Epithelial cell of proximal tubule (primary cell): ENCODE results near the gene SAMSN1. TPM values are rescaled to one million over a fixed set of nuclear protein-coding genes. Genes with fewer than 3 reads are reported as not detected.

ENCODE experiments used
- DNase-seq: peaks from one replicate; pipeline ENCODE4 v3.0.0-alpha.2; 2011; ENCODE audit warnings: low read depth
- H3K4me3 ChIP-seq: 2 replicates; pipeline ENCODE4 v1.5.1; 2011; ENCODE audit warnings: low read depth, mild to moderate bottlenecking, low read length
- total RNA-seq: library from RNA; depleted of rRNA; stranded (reverse); fragments of >200 nt; gene quantifications from 2 replicates; pipeline ENCODE4 v1.2.3, GENCODE V29; 2015
- TF ChIP-seq, protein P1 (sequence below): conservative IDR thresholded peaks from 2 replicates; pipeline ENCODE4 v1.5.1; 2012; ENCODE audit warnings: low read depth, mild to moderate bottlenecking, low read length

Gene SAMSN1
- total RNA-seq, 1 donor from 2014 or later, result not detected

DNA sequence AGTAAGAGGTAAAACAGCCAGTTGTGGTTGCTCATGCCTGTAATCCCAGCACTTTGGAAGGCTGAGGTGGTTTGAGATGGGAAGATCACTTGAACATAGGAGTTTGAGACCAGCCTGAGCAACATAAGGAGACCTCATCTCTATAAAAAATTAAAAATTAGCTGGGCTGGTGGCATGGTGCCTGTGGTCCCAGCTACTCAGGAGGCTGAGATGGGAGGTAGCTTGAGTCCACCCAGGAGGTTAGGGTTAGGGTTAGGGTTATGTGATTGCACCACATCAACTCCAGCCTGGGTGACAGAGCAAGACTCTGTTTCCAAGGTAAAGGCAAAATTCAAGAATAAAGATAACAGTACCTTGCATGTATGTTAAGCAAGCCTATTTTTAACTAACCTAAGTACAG lies 3.5 kb downstream of the SAMSN1 start:
- TF ChIP-seq, protein P1, sequence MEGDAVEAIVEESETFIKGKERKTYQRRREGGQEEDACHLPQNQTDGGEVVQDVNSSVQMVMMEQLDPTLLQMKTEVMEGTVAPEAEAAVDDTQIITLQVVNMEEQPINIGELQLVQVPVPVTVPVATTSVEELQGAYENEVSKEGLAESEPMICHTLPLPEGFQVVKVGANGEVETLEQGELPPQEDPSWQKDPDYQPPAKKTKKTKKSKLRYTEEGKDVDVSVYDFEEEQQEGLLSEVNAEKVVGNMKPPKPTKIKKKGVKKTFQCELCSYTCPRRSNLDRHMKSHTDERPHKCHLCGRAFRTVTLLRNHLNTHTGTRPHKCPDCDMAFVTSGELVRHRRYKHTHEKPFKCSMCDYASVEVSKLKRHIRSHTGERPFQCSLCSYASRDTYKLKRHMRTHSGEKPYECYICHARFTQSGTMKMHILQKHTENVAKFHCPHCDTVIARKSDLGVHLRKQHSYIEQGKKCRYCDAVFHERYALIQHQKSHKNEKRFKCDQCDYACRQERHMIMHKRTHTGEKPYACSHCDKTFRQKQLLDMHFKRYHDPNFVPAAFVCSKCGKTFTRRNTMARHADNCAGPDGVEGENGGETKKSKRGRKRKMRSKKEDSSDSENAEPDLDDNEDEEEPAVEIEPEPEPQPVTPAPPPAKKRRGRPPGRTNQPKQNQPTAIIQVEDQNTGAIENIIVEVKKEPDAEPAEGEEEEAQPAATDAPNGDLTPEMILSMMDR, result no peak
- no peak overlapping the region for H3K4me3 ChIP-seq
- no peak for DNase-seq

DNA sequence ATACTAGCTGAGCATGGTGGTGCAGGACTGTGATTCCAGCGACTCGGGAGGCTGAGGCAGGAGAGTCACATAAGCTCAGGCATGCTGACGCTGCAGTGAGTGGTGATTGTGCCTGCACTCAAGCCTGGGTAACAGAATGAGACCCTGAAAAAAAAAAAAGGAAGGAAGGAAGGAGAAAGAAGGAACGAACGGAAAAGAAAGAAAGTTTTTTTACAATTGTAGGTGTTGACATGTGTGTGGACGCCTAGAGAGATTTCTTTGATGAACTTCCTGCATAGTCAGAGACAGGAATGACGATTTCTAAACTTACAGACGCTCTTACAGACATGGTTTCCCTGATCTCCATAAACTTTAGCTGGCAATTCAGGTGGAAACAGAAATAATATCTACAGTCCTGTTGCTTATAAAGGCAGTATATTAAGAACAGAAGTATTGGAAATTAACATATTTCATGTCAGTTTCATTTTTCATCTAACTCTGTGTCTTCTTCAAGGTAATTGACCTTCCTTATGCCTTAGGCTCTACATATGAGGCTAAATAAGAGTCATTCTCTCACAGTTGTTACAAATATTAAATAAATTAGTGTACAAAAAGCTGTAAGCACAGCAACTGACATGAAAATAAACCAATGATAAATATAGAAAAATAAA lies 4.1 kb downstream of the SAMSN1 start:
- H3K4me3 ChIP-seq, result no peak overlapping the region
- no peak for DNase-seq
- TF ChIP-seq, protein P1, result no peak

DNA sequence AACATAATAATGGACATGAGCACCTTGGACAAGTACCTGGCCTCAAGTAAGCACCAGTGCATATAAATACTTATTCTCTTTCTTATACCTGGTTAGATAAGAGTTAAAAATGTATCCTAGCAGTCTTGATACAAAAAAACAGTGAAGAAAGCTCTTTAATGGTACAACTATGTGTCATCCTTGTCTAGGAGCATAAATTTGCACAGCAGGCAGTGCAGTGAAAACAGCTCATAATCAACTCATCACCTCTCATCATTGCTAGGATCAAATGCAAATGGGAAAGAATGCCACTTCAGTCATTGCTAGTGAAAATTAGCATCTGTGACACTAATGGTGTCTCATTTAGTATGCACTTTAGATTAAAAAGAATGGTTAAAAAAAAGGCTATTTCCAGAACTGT lies 7.6 kb downstream of the SAMSN1 start:
- no peak overlapping the region for H3K4me3 ChIP-seq
- TF ChIP-seq, protein P1, result no peak
- no peak for DNase-seq

DNA sequence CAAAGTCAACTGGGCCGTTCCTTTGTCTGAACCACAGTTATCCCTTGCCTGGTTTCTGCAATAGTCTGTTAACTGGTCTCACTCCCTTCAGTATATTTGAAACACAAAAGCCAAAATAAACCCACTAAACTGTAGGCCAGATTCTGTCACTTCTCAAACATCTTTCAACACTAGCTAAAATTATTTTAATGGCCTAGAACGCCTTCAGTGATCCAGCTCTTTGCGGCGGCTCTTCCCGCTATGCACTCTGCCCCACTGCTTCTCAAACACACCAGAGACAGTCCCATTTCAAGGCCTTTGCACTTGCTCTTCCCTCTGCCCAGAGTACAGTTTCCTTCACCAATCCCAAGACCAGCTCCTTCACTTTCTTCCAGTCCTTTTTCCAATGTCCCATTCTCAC lies 9.2 kb downstream of the SAMSN1 start:
- DNase-seq, result no peak
- no peak overlapping the region for H3K4me3 ChIP-seq
- TF ChIP-seq, protein P1, result no peak

DNA sequence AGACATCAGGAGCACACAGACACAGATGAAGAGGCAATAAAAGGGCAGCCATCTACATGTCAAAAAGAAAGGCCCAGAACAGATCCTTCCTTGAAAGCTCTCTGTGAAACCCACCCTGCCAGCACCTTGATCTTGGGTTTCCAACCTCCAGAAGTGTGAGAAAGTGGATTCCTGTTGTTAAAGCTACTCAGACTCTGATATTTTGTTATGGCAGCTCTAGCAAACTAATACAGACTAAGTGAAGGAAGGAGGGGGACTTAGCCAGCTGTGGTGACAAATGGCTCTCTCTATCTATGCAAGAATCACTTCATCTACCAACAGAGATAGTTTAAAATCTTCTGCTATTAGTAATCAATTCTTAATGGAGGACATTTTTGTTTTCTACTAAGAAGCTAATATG lies 10.4 kb downstream of the SAMSN1 start:
- TF ChIP-seq, protein P1, result no peak
- DNase-seq, result no peak
- no peak overlapping the region for H3K4me3 ChIP-seq

DNA sequence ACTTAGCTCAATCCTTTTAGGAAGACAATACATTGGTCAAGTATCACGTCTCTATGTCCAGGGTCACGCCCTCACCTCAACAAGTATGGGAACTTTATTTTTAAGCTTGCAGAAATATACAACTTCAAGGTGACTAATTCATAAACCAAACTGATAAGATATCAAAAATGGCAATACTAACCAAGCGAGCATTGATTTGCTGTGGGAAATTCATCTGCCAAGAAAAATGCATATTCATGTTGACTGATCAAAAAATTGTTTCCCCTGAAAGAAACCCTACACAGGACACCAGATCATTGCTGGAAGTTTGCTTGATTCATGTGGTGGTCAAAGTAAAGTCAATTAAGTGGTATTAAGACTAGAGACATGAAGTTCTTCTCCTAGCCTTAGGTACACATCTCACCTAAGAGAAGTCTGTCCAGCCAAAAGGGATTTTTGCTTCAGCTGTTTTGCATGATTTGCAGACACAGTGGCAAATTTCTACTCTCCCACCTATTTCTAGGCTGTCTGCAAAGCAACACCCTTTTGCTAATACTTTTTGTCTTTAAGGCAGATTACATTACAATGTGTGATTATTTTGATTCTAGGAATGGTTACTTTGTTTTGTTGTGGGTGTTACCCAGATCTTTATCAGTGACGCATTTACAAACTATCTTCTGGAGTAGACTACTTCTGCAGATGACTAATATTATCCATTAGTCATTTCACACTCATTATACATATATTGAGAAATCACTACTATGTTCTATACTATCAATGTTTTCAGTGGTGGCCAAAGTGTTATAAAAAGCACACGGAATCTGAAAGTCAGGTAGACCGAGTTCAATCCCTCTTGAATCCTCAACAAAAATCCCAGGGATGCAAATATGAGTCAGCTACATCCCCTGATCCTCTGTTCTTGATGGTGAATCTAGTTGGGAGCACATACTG lies 12.4 kb downstream of the SAMSN1 start:
- TF ChIP-seq, protein P1, result no peak
- no peak overlapping the region for H3K4me3 ChIP-seq
- no peak for DNase-seq
